H9 (cell line): ENCODE results near the gene METTL27. TPM values are rescaled to one million over a fixed set of nuclear protein-coding genes. Genes with fewer than 3 reads are reported as not detected.

Experiments
- DNase-seq: peaks from one replicate; pipeline ENCODE4 v3.0.0-alpha.2; 2017
- H2AFZ ChIP-seq: one replicate; pipeline ENCODE4 v1.6.1; 2013; ENCODE audit warnings: mild to moderate bottlenecking, low read length, control low read depth, moderate library complexity
- H2AK5ac ChIP-seq: 2 replicates; pipeline ENCODE4 v1.6.1; 2013; ENCODE audit warnings: low read length, control low read depth, mixed read lengths; ENCODE audit not compliant: insufficient read length
- H2BK120ac ChIP-seq: one replicate; pipeline ENCODE4 v1.6.1; 2013; ENCODE audit warnings: low read depth, mild to moderate bottlenecking, low read length, control low read depth, inconsistent platforms; ENCODE audit not compliant: poor library complexity, severe bottlenecking
- H2BK12ac ChIP-seq: 2 replicates; pipeline ENCODE4 v1.6.1; 2013; ENCODE audit warnings: low read length, control low read depth, mixed read lengths, low read depth; ENCODE audit not compliant: insufficient read length
- H2BK15ac ChIP-seq: 2 replicates; pipeline ENCODE4 v1.6.1; 2013; ENCODE audit warnings: low read depth, low read length, control low read depth
- H2BK20ac ChIP-seq: one replicate; pipeline ENCODE4 v1.6.1; 2013; ENCODE audit warnings: low read depth, mild to moderate bottlenecking, low read length, control low read depth, inconsistent platforms; ENCODE audit not compliant: poor library complexity, severe bottlenecking
- H2BK5ac ChIP-seq: 2 replicates; pipeline ENCODE4 v1.6.1; 2013; ENCODE audit warnings: low read length, control low read depth, mixed read lengths; ENCODE audit not compliant: insufficient read length
- H3K14ac ChIP-seq: 2 replicates; pipeline ENCODE4 v1.6.1; 2013; ENCODE audit warnings: low read length, control low read depth; ENCODE audit not compliant: insufficient read depth
- H3K18ac ChIP-seq: 2 replicates; pipeline ENCODE4 v1.6.1; 2013; ENCODE audit warnings: low read depth, mild to moderate bottlenecking, mixed read lengths, low read length, control low read depth; ENCODE audit not compliant: insufficient read length
- H3K23ac ChIP-seq: 2 replicates; pipeline ENCODE4 v1.6.1; 2013; ENCODE audit warnings: low read length, control low read depth, mixed read lengths, low read depth; ENCODE audit not compliant: insufficient read length
- H3K23me2 ChIP-seq: 2 replicates; pipeline ENCODE4 v1.6.1; 2013; ENCODE audit warnings: low read depth, mild to moderate bottlenecking, mixed read lengths, low read length, control low read depth; ENCODE audit not compliant: insufficient read length, poor library complexity, severe bottlenecking
- H3K27ac ChIP-seq: 2 replicates; pipeline ENCODE4 v1.5.1; 2013; ENCODE audit warnings: low read length, control low read depth, mixed read lengths, low read depth; ENCODE audit not compliant: insufficient read length
- H3K27me3 ChIP-seq: 2 replicates; pipeline ENCODE4 v1.6.1; 2013; ENCODE audit warnings: low read length, control low read depth, inconsistent platforms; ENCODE audit not compliant: insufficient read depth
- H3K4ac ChIP-seq: 2 replicates; pipeline ENCODE4 v1.6.1; 2013; ENCODE audit warnings: low read depth, mild to moderate bottlenecking, control low read depth, inconsistent platforms, low read length, moderate library complexity
- H3K4me1 ChIP-seq: 2 replicates; pipeline ENCODE4 v1.6.1; 2013; ENCODE audit warnings: low read length, control low read depth, inconsistent platforms; ENCODE audit not compliant: insufficient read depth
- H3K4me2 ChIP-seq: 2 replicates; pipeline ENCODE4 v1.6.1; 2013; ENCODE audit warnings: low read length, control low read depth, mixed read lengths; ENCODE audit not compliant: insufficient read length, insufficient read depth
- H3K56ac ChIP-seq: 2 replicates; pipeline ENCODE4 v1.6.1; 2013; ENCODE audit warnings: low read depth, mild to moderate bottlenecking, mixed read lengths, low read length, control low read depth; ENCODE audit not compliant: insufficient read length
- H3K79me1 ChIP-seq: 2 replicates; pipeline ENCODE4 v1.6.1; 2013; ENCODE audit warnings: low read depth, mild to moderate bottlenecking, moderate library complexity, low read length, control low read depth, inconsistent platforms; ENCODE audit not compliant: insufficient read depth, poor library complexity, severe bottlenecking
- H3K79me2 ChIP-seq: 2 replicates; pipeline ENCODE4 v1.6.1; 2013; ENCODE audit warnings: low read length, control low read depth, inconsistent platforms; ENCODE audit not compliant: insufficient read depth
- H3K9ac ChIP-seq: 2 replicates; pipeline ENCODE4 v1.6.1; 2013; ENCODE audit warnings: low read length, control low read depth, mixed read lengths; ENCODE audit not compliant: insufficient read length; ENCODE audit errors: extremely low read depth
- H3K9me3 ChIP-seq: one replicate; pipeline ENCODE4 v1.6.1; 2013; ENCODE audit warnings: low read depth, low read length, inconsistent platforms; ENCODE audit not compliant: control insufficient read depth
- H3T11ph ChIP-seq: one replicate; pipeline ENCODE4 v1.6.1; 2013; ENCODE audit warnings: mild to moderate bottlenecking, low read length, control low read depth, inconsistent platforms
- H4K20me1 ChIP-seq: one replicate; pipeline ENCODE4 v1.6.1; 2013; ENCODE audit not compliant: control insufficient read depth, insufficient read length, insufficient read depth
- H4K5ac ChIP-seq: 2 replicates; pipeline ENCODE4 v1.6.1; 2013; ENCODE audit warnings: low read depth, mild to moderate bottlenecking, mixed read lengths, low read length, control low read depth; ENCODE audit not compliant: insufficient read length
- H4K8ac ChIP-seq: replicated peaks from 2 replicates; pipeline ENCODE4 v1.6.1; 2013; ENCODE audit warnings: low read length, control low read depth, mixed read lengths, low read depth; ENCODE audit not compliant: insufficient read length
- H4K91ac ChIP-seq: 2 replicates; pipeline ENCODE4 v1.6.1; 2013; ENCODE audit warnings: low read depth, mild to moderate bottlenecking, moderate library complexity, mixed read lengths, low read length, control low read depth; ENCODE audit not compliant: insufficient read length
- H3K27ac Mint-ChIP-seq, 3 experiments: 2 replicates in 2 of 3; 3 replicates in 1 of 3; pipeline ENCODE4 v1.8.0; 2020 to 2021; ENCODE audit warnings: mixed read lengths in 3 of 3, mild to moderate bottlenecking in 1 of 3, moderate library complexity in 1 of 3
- H3K27me3 Mint-ChIP-seq: 2 replicates; pipeline ENCODE4 v1.8.0; 2021; ENCODE audit warnings: low read depth, mild to moderate bottlenecking, moderate library complexity, mixed read lengths
- H3K36me3 Mint-ChIP-seq, 3 experiments: 2 replicates in 2 of 3; 3 replicates in 1 of 3; pipeline ENCODE4 v1.8.0; 2020 to 2021; ENCODE audit warnings: low read depth in 3 of 3, mixed read lengths in 3 of 3; ENCODE audit not compliant: insufficient read depth in 1 of 3
- H3K4me1 Mint-ChIP-seq, 2 experiments: 2 replicates each; pipeline ENCODE4 v1.8.0; 2020; ENCODE audit warnings: mixed read lengths in 2 of 2
- H3K4me3 Mint-ChIP-seq, 2 experiments: 2 replicates in 1 of 2; 3 replicates in 1 of 2; pipeline ENCODE4 v1.8.0; 2020 to 2021; ENCODE audit warnings: mild to moderate bottlenecking in 2 of 2, mixed read lengths in 2 of 2, moderate library complexity in 1 of 2
- H3K9me3 Mint-ChIP-seq, 2 experiments: 2 replicates in 1 of 2; 3 replicates in 1 of 2; pipeline ENCODE4 v1.8.0; 2020; ENCODE audit warnings: mild to moderate bottlenecking in 2 of 2, mixed read lengths in 2 of 2, moderate library complexity in 1 of 2
- WGBS: extraction: QIAGEN DNeasy Blood & Tissue Kit; methylation state at CpG from one replicate; pipeline ENCODE4 v1.1.7; 2013; ENCODE audit warnings: missing lambda C conversion rate, low lambda C conversion rate, mixed read lengths; ENCODE audit not compliant: insufficient read length; ENCODE audit errors: extremely low coverage; 5-methylcytosine and 5-hydroxymethylcytosine counted together
- total RNA-seq: library from RNA; stranded (reverse); gene quantifications from 2 replicates; pipeline ENCODE4 v1.2.1, GENCODE V29; 2021
- TF ChIP-seq, protein P1 (sequence below): fragments of 200-600 bp; sonication (generic); conservative IDR thresholded peaks from 3 replicates; pipeline ENCODE4 v1.8.0; 2021; ENCODE audit warnings: antibody characterized with exemption, mild to moderate bottlenecking

Gene METTL27
- total RNA-seq, 1 experiment from 2014 or later: 13.5 TPM

- Mint-ChIP-seq H3K9me3 (peaks cover 0 to 4% of the 10 kb centered on the region in 2 experiments; a peak in 3 of 5 replicates), H3K4me1 (peaks cover 47 to 54% of the 10 kb centered on the region in 2 experiments), H3K36me3 (peaks cover 2 to 7% (median 5%) of the 10 kb centered on the region in 3 experiments; a peak in 4 of 7 replicates), H3K27ac (peak overlapping the region; percentile 76 to 90 (median 83)), H3K4me3 (peak overlapping the region in 1 of 2 experiments; percentile 22; a peak in 2 of 5 replicates), H3K27me3 (peaks cover 9% of the 10 kb centered on the region)
- H3K23ac ChIP-seq: no peak overlapping the region
- peak overlapping the region; percentile 19 for H3K27ac ChIP-seq
- H3K14ac ChIP-seq: peak overlapping the region; percentile 70
- H3K79me2 ChIP-seq: no peaks in the 10 kb centered on the region
- H3K18ac ChIP-seq: peak overlapping the region; percentile 79
- no peak overlapping the region for H2BK15ac ChIP-seq
- no peak overlapping the region for H2BK120ac ChIP-seq
- no peak overlapping the region for H2BK5ac ChIP-seq
- H3K9ac ChIP-seq: no peak overlapping the region
- no CpG with 5 or more reads among the region's 13 CpGs for WGBS
- no peaks in the 10 kb centered on the region for H4K20me1 ChIP-seq
- no peaks in the 10 kb centered on the region for H3K27me3 ChIP-seq
- no peak overlapping the region for H3K4me2 ChIP-seq
- no peak overlapping the region for H4K91ac ChIP-seq
- H2AK5ac ChIP-seq: no peak overlapping the region
- peaks cover 9% of the 10 kb centered on the region for H3K23me2 ChIP-seq
- no peak overlapping the region for H4K8ac ChIP-seq
- no peak overlapping the region for H4K5ac ChIP-seq
- no peak overlapping the region for H3T11ph ChIP-seq
- H3K56ac ChIP-seq: no peak overlapping the region
- H2AFZ ChIP-seq: no peak overlapping the region
- H2BK12ac ChIP-seq: no peak overlapping the region
- TF ChIP-seq, protein P1, sequence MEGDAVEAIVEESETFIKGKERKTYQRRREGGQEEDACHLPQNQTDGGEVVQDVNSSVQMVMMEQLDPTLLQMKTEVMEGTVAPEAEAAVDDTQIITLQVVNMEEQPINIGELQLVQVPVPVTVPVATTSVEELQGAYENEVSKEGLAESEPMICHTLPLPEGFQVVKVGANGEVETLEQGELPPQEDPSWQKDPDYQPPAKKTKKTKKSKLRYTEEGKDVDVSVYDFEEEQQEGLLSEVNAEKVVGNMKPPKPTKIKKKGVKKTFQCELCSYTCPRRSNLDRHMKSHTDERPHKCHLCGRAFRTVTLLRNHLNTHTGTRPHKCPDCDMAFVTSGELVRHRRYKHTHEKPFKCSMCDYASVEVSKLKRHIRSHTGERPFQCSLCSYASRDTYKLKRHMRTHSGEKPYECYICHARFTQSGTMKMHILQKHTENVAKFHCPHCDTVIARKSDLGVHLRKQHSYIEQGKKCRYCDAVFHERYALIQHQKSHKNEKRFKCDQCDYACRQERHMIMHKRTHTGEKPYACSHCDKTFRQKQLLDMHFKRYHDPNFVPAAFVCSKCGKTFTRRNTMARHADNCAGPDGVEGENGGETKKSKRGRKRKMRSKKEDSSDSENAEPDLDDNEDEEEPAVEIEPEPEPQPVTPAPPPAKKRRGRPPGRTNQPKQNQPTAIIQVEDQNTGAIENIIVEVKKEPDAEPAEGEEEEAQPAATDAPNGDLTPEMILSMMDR: no peak
- no peak overlapping the region for H2BK20ac ChIP-seq
- DNase-seq: peak; percentile 78
- peaks cover 15% of the 10 kb centered on the region for H3K4me1 ChIP-seq
- H3K9me3 ChIP-seq: no peaks in the 10 kb centered on the region
- no peak overlapping the region for H3K4ac ChIP-seq
- no peaks in the 10 kb centered on the region for H3K79me1 ChIP-seq
Observed at GRCh38 chr7:73833251-73833919, 8.9 kb downstream of the METTL27 start.
